Kasumi-1 (cell line): ENCODE data around the gene KCNIP2.

Experiments used
- DNase-seq, 2 experiments: peaks; one replicate each; lab custom pipeline; 2025; lab: John Stamatoyannopoulos, UW

Gene KCNIP2

DNA sequence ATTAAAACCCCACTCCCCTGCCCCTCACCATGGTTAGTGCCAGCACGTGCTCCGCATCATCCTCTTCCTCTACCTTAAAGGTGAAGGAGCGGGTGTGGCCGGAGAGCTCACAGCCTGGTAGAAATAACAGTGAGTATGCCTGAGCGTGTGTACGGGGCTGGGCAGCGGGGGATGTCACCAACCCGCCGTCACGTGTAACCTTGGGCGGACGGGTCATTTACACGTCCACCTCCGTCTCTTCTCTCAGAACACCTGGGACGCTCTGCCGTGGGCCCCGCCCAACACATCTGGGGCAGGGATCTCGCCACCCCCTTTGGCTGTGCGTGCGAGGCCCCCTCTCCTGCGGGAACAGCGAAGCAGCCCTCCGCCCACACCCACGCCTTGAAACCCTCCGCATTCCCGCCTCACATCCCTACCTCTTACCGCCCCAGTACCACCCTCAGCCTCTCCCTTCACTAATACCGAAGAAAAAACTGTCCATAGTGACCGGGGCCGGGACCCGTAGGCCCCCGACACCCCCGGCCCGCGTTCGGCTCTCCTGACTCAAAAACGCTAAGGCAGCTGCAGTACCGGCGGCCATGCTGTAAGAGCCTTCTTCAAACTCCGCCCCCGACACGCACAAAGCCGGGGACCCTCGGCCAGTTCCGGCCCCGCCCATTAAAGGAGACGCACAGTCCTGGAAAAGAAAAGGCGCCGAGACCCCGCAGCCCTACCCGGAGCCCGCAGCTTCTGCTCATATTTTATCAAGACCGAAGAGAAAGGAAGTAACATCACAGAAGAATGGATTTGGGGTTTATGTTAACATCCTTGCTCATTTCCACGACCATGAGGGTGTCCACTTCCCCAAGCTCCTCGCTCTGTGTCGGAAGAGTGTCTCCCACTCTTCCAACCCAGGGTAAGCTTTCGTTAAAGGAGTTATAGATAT, 60.5 kb downstream of the KCNIP2 start, which contains the start of gene NPM3:
TSS of gene NPM3 (minus strand) at position 636 of the 925 bp plus-strand sequence. CDS start at position 580, 56 bp downstream.
- DNase-seq, result peak; percentile 93 to 97

DNA sequence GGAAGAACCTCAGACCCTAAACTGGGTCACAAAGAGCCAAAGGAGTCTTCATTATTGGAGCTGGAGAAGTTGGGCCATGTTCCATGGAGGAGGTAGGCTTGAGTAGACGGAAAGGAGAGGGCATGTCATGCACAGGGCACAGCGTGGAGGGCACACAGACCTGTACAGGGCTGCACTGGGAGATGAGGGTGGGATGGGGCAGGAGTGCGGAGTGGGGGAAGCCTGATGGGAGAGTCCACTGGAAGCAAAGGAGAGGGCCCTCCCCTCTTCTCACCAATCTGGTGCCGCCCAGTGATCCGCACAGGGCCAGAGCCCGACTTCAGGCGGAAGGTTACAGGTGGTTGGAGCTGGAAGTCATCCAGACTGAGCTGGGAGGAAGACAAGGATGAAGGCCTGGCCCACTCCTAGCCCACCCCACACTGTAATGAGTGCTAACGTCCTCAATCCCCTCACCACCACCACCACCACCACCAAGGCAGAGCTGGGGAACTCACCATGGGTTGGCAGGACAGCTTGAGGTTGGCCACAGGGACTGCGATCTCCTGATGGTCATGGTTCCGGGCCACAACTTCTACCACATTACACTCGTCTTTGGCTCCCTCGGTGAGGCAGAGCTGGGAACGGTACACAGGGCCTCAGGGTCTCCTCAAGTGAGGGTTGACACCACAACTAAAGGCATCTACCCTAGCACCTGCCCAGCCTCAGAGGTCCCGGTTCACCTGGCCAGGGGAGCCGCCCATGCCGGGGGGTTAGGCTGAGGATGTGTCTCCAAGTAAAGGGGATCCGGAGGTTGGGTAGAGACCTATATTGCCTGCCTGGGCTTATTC, 61.4 kb downstream of the KCNIP2 start:
- no peak for DNase-seq

DNA sequence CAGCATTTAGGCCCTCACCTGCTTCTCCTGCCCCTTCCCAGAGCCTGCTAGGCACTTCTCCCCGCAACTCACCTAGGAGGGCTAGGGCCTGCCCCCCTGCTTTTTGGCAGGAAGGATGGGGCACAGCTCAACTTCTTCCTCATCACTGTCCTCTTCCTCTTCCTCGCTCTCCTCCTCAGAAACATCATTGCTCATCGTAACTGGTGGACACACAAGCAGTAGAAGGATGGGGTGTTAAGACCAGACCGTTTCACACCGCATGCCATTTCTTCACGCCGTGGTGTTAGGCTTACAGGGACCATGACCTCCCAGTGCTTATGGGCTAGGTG, 62.0 kb downstream of the KCNIP2 start:
- no peak for DNase-seq

DNA sequence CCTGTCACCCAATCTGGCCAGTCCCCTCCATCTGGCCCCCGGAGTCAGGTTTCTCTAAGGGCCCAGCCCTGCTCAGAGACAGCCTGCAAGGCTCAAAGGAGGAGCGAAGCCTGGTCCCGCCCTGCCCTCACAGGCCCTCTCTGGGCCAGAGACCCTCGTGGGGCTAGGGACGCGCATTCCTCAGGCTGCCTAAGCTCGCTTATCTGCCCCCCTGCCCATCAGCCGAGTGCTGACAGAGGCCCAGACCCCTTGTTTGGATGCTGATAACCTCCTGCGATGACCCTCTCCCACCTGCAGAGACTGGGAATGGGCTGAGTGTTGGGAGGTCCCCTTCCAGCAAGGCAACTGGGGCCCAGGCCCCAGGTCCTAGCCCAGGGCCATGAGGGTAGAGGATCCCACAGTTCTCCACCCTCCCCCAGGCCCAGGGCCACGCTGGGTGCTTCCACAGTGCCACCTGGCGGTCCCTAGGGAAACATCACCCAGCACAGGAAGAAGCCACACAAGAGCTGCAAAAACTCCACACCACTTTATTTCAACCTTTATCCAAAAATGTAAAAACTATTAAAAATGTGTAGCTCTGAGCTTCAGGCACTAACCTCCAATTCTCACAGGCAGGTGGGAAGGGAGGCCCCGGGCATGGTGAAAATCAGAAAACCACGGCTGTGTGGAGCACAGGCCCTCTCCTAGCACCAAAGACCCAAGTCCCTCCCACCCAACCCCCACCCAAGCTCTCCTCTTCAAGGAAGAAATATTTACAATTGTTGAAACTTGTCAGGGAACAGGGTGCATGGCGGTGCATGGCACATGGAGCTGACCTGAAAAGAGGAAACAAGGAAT, 62.6 kb downstream of the KCNIP2 start:
- peak; percentile 85 to 90 for DNase-seq

DNA sequence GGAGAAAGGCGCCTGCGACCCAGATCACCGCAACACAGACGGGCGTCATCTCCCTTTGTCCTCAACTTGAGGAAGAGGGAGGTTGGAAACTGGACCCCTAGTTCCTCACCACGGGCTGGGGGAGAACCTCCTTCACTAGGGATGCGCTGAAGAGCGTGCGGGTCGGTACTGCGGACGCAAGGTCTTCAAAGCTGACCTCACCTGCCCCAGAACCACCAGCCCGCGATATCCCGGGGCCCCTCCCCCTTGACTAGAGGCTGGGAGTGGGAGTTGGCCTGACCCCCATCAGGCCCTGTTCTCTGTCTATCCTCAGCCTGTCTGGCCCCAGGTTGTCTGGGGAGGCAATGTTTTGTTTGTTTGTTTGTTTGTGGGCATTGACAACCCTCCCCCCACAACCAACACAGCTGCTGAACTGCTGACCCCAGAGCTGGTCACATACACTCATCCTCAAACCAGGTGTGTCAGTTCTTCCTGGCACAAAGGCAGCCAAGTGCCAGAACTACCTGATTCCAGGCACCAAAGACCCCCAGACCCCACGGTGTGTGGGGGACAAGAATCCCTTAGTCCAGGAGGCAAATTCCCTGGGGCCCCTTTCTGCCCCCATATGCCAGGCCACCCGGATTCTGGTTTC, 63.3 kb downstream of the KCNIP2 start:
- no peak for DNase-seq

DNA sequence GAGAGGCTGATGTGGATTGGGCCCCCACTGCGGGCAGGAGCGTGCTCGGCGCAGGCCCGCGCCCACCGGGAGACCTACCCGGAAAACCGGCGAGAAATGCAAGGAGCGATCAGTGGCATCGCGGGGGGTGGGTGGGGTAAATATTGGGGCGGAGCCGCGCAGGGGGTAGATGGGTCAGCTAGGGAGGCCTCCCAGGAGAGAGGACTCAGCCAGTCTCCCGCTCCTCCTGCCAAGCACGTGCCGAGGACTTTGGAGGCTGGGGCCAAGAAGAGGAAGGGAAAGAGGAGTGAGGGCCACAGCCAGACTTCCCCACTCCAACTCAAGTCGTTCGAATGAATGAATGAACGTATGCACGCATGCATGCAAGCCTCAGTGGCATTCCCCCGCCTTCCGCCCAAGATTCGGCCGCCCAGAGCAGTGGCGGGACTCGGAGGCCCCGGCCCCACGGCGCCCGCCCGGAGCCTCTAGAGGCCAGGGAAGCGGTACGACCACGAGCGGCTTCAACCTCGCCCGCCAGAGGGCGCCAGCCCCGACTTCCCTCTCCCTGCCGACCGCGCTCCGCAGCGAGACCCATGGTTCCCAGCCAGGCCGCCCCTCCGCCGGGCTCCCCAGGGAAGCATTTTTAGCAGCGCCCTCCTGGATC, 63.9 kb downstream of the KCNIP2 start:
- peak; percentile 74 for DNase-seq

DNA sequence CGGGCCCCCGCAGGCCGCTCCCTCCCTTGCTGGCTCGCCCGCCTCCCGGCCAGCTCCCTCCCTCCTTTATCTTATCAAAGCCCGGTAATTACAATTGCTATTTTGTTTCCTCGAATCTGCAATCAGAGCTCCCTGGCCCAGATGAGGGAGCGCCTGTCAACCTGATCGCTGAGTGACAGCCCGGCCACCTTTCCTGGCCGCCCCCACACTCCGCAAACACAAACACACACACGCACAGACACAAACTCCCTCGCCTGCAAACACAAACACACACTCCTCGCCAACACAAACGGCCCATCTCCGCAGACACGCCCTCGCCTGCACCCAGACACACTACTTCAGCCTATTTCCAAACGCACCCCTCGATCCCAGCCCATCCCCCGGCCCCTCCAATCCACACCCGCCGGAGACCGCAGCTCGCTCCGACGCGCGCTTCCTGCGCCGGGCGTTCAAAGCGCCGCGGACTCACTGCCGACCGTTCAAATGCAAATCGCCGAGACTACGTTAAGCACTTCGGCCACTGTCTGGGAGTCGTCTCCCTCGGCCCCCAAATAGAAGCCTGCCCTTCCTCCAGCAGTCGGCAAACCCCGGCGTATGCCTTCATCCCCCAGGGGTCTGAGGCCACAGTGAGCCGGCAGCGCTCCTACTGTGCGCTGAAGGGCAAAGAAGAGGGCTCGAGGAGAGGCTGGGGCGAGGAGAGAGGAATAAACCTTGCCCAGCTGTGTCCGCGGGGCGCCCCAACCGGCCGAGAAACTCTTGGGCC, 64.6 kb downstream of the KCNIP2 start:
- DNase-seq, result no peak

DNA sequence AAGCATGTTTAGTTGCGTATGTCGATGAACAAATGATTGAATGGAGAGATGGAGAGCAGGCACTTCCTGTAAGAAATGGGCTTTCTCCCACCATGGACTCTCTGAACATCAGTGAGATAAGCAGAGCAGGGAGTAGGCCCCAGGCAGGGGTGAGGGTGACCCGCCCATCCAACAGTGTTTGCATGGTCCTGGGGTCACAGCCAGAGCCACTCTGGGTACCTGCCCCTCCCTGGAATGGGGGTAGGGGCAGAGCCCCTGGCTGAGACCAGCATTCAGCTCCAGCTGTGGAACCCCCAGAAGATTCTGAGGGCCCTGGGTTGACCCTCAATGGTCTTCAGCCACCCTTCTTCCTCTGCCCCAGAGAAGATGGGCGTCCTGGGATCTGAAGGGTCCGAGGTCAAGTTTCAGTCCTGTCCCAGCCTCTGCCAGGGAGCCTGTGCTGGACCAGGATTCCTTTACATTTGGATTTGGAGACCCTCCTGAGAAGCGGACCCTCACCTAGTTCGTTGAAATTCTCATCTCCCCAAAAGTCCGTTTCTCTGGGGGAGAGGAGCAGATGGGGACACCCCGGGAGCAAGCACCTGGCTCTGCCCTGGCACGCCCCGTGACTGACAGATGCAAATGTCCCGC, 65.3 kb downstream of the KCNIP2 start:
- no peak for DNase-seq

DNA sequence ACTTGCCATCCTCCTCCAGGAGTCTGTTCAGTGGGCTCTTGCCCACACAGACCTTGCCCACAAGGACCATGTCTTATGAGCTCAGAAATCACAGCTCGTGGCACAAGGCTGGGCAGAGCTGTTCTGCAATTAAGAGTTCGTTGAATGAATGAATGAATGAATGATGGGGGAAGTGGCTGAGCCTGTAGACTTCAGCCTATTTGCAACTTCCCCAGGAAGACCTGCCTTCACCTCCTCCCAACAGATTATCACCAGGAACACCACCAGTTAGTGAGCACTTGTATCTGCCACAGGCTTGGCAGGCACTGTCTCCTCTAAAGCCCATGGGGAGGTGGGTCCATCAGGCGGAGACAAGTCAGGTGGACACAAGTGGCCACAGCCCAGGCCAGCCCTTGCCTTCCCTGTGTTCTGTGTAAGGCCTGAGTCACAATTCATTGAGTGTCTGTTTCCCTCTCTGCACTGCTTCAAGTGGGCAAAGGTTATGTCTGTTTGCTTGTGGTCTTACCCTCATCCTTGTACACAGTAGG, 65.9 kb downstream of the KCNIP2 start:
- no peak for DNase-seq

DNA sequence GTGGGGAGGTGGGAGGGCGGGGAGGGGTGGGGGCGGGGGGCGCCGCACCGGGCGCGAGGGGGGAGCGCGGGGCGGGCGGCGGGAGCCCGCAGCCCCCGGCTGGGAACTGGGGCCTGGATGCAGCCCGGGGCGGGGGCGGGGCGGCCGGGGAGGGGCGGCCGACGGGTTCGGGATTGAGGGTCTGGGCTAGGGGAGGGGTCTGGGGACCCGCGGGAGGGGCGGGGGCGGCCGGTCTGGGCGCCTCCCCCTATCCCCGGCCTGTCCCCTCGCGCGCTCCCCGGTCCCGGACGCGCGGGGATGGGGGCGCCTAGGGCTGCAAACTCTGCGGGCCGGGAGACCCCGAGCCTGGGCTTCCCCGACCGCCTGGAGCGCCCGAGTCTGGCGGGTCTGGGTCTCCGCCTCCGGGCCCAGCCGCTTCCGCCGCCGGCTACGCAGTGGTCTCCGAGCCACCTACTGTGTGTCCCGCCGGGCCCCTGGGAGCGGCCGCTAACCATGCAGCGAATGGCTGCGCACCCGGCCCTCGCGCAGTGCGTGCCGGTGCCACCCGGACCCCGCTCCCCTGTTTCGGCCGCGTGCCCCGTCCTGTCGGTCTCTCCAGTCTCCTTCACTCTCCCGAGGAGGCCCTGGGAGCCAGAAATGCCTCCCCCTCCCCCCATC, 67.3 kb downstream of the KCNIP2 start:
- no peak for DNase-seq
